GM19397 (cell line): ENCODE results near the gene NIT1.

Source experiments
- ATAC-seq: cut with Tn5 transposase; IDR thresholded peaks from one replicate; pipeline ENCODE4 v1.9.1; 2021; ENCODE audit warnings: mild to moderate bottlenecking, moderate library complexity; ENCODE audit not compliant: unreplicated experiment

Gene NIT1

GRCh38 chr1:161083748-161084596 lies 33.9 kb upstream of the NIT1 start:
- ATAC-seq, result no peak

GRCh38 chr1:161084597-161084988 lies 33.3 kb upstream of the NIT1 start:
- ATAC-seq, result no peak

- ATAC-seq, result no peak
These were observed 32.7 kb upstream of the NIT1 start for GRCh38 chr1:161085165-161085564.

- no peak for ATAC-seq
These were observed 31.4 kb upstream of the NIT1 start for GRCh38 chr1:161086457-161086856.

GRCh38 chr1:161088587-161089110 lies 29.3 kb upstream of the NIT1 start:
- no peak for ATAC-seq

GRCh38 chr1:161089251-161089924 lies 28.5 kb upstream of the NIT1 start, which contains the start of gene NECTIN4:
NECTIN4 (minus strand) TSS chr1:161089558; CDS start chr1:161089296, 262 bp downstream.
- ATAC-seq, result no peak

- ATAC-seq, result no peak
These were observed 28.0 kb upstream of the NIT1 start for GRCh38 chr1:161089938-161090337.

- ATAC-seq, result no peak
These were observed 27.3 kb upstream of the NIT1 start for GRCh38 chr1:161090617-161091016.

- ATAC-seq, result no peak
These were observed 26.8 kb upstream of the NIT1 start for GRCh38 chr1:161091093-161091492.

GRCh38 chr1:161091796-161092507 lies 26.0 kb upstream of the NIT1 start:
- no peak for ATAC-seq

GRCh38 chr1:161092621-161093028 lies 25.3 kb upstream of the NIT1 start:
- no peak for ATAC-seq

GRCh38 chr1:161094481-161094880 lies 23.4 kb upstream of the NIT1 start:
- no peak for ATAC-seq

GRCh38 chr1:161095230-161095629 lies 22.7 kb upstream of the NIT1 start:
- ATAC-seq, result no peak

GRCh38 chr1:161096015-161096414 lies 21.9 kb upstream of the NIT1 start:
- no peak for ATAC-seq

GRCh38 chr1:161096530-161096929 lies 21.4 kb upstream of the NIT1 start:
- no peak for ATAC-seq

- ATAC-seq, result peak; percentile 77
These were observed 19.5 kb upstream of the NIT1 start, which contains the start of gene KLHDC9 for GRCh38 chr1:161098210-161099068. KLHDC9 (plus strand) TSS chr1:161098361; CDS start chr1:161098536, 175 bp downstream.

GRCh38 chr1:161099090-161099802 lies 18.7 kb upstream of the NIT1 start:
- ATAC-seq, result no peak

GRCh38 chr1:161100556-161100955 lies 17.3 kb upstream of the NIT1 start:
- ATAC-seq, result no peak

- no peak for ATAC-seq
These were observed 11.5 kb upstream of the NIT1 start for GRCh38 chr1:161106431-161106830.

- no peak for ATAC-seq
These were observed 6.8 kb upstream of the NIT1 start for GRCh38 chr1:161111117-161111516.
